ENCODE measurements around the gene FSD1L. TPM values are rescaled to one million over a fixed set of nuclear protein-coding genes. Genes with fewer than 3 reads are reported as not detected.

FSD1L gene
- polyA plus RNA-seq, 3 donors = 0.96 to 3.2 (median 1.5) TPM

GRCh38 chr9:105431424-105432246 lies 16.2 kb upstream of the FSD1L start:
- Mint-ChIP-seq H3K4me3 (no peak overlapping the region), H3K9me3 (peaks cover 0 to 6% (median 2%) of the 10 kb centered on the region in 7 donors), H3K4me1 (no peaks in the 10 kb centered on the region), H3K27me3 (ENCODE audit: low read depth in 3 of 3) (no peaks in the 10 kb centered on the region), H3K36me3 (peaks cover 0 to 13% of the 10 kb centered on the region in 2 donors), H3K27ac (no peak overlapping the region)
- Histone ChIP-seq H3K27me3 (ENCODE audit: control insufficient read depth in 2 of 2, insufficient read depth in 2 of 2, low read length in 2 of 2) (no peaks in the 10 kb centered on the region), H3K4me1 (ENCODE audit: control insufficient read depth in 1 of 2, insufficient read depth in 2 of 2, low read length in 2 of 2) (no peaks in the 10 kb centered on the region), H2AFZ (ENCODE audit: insufficient read depth, low read depth, low read length, poor library complexity, severe bottlenecking) (no peak overlapping the region), H3K79me2 (ENCODE audit: insufficient read depth, low read length) (no peaks in the 10 kb centered on the region), H3K36me3 (replicated peaks in 1 of 2; ENCODE audit: control insufficient read depth in 1 of 2, insufficient read depth in 2 of 2, low read length in 2 of 2) (no peaks in the 10 kb centered on the region), H3K27ac (ENCODE audit: low read depth in 1 of 2, low read length in 2 of 2) (no peak overlapping the region), H4K20me1 (ENCODE audit: insufficient read depth, low read length) (no peaks in the 10 kb centered on the region), H3K9me3 (replicated peaks in 1 of 2; ENCODE audit: control insufficient read depth in 1 of 2, insufficient read depth in 1 of 2, low read length in 2 of 2) (no peaks in the 10 kb centered on the region), H3K4me2 (replicated peaks; ENCODE audit: extremely low read depth, low read length, poor library complexity, severe bottlenecking) (no peak overlapping the region), H3K9ac (ENCODE audit: insufficient read depth, low read length, poor library complexity, severe bottlenecking) (no peak overlapping the region), H3K4me3 (replicated peaks in 1 of 3; ENCODE audit: low read depth in 2 of 3, low read length in 3 of 3) (no peak overlapping the region)
- WGBS (ENCODE audit: insufficient coverage) = 83% methylated on average over 6 of the region's 9 CpGs
- DNase-seq = no peak
- TF ChIP-seq, protein P1, sequence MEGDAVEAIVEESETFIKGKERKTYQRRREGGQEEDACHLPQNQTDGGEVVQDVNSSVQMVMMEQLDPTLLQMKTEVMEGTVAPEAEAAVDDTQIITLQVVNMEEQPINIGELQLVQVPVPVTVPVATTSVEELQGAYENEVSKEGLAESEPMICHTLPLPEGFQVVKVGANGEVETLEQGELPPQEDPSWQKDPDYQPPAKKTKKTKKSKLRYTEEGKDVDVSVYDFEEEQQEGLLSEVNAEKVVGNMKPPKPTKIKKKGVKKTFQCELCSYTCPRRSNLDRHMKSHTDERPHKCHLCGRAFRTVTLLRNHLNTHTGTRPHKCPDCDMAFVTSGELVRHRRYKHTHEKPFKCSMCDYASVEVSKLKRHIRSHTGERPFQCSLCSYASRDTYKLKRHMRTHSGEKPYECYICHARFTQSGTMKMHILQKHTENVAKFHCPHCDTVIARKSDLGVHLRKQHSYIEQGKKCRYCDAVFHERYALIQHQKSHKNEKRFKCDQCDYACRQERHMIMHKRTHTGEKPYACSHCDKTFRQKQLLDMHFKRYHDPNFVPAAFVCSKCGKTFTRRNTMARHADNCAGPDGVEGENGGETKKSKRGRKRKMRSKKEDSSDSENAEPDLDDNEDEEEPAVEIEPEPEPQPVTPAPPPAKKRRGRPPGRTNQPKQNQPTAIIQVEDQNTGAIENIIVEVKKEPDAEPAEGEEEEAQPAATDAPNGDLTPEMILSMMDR (IDR thresholded peaks at IDR 0.05) = no peak
- intact Hi-C loops (cut with micrococcal nuclease) = loop anchor here in 1 of 2 donors (10.0 kb wide), 2 partner anchors 123 to 263 kb away; partner anchors contain the start of genes FKTN and TMEM38B

DNA sequence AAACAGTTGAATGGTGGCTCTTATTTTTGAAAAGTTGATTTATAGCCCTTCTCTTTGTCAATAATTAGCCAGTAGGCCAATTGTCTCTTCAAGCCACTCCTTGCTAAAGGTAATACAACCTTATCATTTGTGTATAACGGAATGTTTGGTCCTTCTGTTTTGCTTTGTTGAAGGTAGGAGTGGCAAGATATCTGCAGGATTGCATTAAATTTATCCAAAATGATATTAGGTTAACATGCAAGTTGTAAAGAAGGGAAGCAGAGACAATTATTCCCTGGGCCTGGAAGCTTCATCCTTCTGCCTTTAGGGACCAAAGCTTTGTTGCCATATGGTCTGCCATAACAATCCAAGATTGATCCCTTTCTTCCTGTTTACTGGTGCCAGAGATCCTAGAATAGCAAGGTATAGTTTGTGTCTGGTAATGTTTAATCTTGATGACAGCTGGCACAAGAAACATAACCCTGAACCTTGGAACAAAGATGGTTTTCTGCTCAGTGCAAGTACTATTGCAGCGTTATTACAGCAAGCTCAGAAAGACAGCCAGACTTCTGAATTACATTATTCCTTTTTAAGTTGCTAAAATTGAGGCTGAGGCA lies 15.5 kb upstream of the FSD1L start:
- TF ChIP-seq, protein P1 (IDR thresholded peaks at IDR 0.05) = no peak
- no peaks in the 10 kb centered on the region for H3K79me2 ChIP-seq (ENCODE audit: insufficient read depth, low read length)
- Mint-ChIP-seq H3K4me1 (no peaks in the 10 kb centered on the region), H3K27ac (no peak overlapping the region), H3K36me3 (peaks cover 0 to 13% of the 10 kb centered on the region in 2 donors), H3K4me3 (no peak overlapping the region), H3K27me3 (ENCODE audit: low read depth in 3 of 3) (no peaks in the 10 kb centered on the region), H3K9me3 (peaks cover 0 to 6% (median 2%) of the 10 kb centered on the region in 7 donors)
- H3K9ac ChIP-seq (ENCODE audit: insufficient read depth, low read length, poor library complexity, severe bottlenecking) = no peak overlapping the region
- no peaks in the 10 kb centered on the region for H3K27me3 ChIP-seq (ENCODE audit: control insufficient read depth in 2 of 2, insufficient read depth in 2 of 2, low read length in 2 of 2)
- intact Hi-C loops (cut with micrococcal nuclease) = loop anchor here in 1 of 2 donors (10.0 kb wide), 2 partner anchors 122 to 262 kb away; partner anchors contain the start of genes FKTN and TMEM38B
- no peak overlapping the region for H2AFZ ChIP-seq (ENCODE audit: insufficient read depth, low read depth, low read length, poor library complexity, severe bottlenecking)
- DNase-seq = no peak
- no peak overlapping the region for H3K4me3 ChIP-seq (replicated peaks in 1 of 3; ENCODE audit: low read depth in 2 of 3, low read length in 3 of 3)
- no peaks in the 10 kb centered on the region for H3K9me3 ChIP-seq (replicated peaks in 1 of 2; ENCODE audit: control insufficient read depth in 1 of 2, insufficient read depth in 1 of 2, low read length in 2 of 2)
- no peaks in the 10 kb centered on the region for H3K36me3 ChIP-seq (replicated peaks in 1 of 2; ENCODE audit: control insufficient read depth in 1 of 2, insufficient read depth in 2 of 2, low read length in 2 of 2)
- H4K20me1 ChIP-seq (ENCODE audit: insufficient read depth, low read length) = no peaks in the 10 kb centered on the region
- no peaks in the 10 kb centered on the region for H3K4me1 ChIP-seq (ENCODE audit: control insufficient read depth in 1 of 2, insufficient read depth in 2 of 2, low read length in 2 of 2)
- no CpG with 5 or more reads among the region's 2 CpGs for WGBS (ENCODE audit: insufficient coverage)
- H3K4me2 ChIP-seq (replicated peaks; ENCODE audit: extremely low read depth, low read length, poor library complexity, severe bottlenecking) = no peak overlapping the region
- no peak overlapping the region for H3K27ac ChIP-seq (ENCODE audit: low read depth in 1 of 2, low read length in 2 of 2)
